ENCODE data around the gene SRGAP1.

Gene SRGAP1

GRCh38 chr12:64172143-64172970 is 327.9 kb downstream of the SRGAP1 start:
- peaks cover 13% of the 10 kb centered on the region for H3K4me1 ChIP-seq (ENCODE audit: control insufficient read depth, low read depth, low read length)
- no peaks in the 10 kb centered on the region for H3K36me3 ChIP-seq (ENCODE audit: control insufficient read depth, low read depth, low read length)
- no peak overlapping the region for H3K9ac ChIP-seq (ENCODE audit: low read length)
- H3K4me3 ChIP-seq (ENCODE audit: low read length) = no peak overlapping the region
- no peaks in the 10 kb centered on the region for H3K9me3 ChIP-seq (ENCODE audit: control insufficient read depth, low read depth, low read length)
- no peak overlapping the region for H3K27ac ChIP-seq (ENCODE audit: low read length)
- no peaks in the 10 kb centered on the region for H3K27me3 ChIP-seq (ENCODE audit: control insufficient read depth, insufficient read depth, low read length)

- H3K27me3 ChIP-seq (ENCODE audit: control insufficient read depth, insufficient read depth, low read length) = no peaks in the 10 kb centered on the region
- H3K4me1 ChIP-seq (ENCODE audit: control insufficient read depth, low read depth, low read length) = peaks cover 13% of the 10 kb centered on the region
- no peak overlapping the region for H3K9ac ChIP-seq (ENCODE audit: low read length)
- H3K4me3 ChIP-seq (ENCODE audit: low read length) = no peak overlapping the region
- H3K36me3 ChIP-seq (ENCODE audit: control insufficient read depth, low read depth, low read length) = no peaks in the 10 kb centered on the region
- no peaks in the 10 kb centered on the region for H3K9me3 ChIP-seq (ENCODE audit: control insufficient read depth, low read depth, low read length)
- H3K27ac ChIP-seq (ENCODE audit: low read length) = no peak overlapping the region
Measured at GRCh38 chr12:64173456-64173855, 329.0 kb downstream of the SRGAP1 start.

- Histone ChIP-seq H3K9ac (ENCODE audit: low read length) (no peak overlapping the region), H3K9me3 (ENCODE audit: control insufficient read depth, low read depth, low read length) (no peaks in the 10 kb centered on the region), H3K4me3 (ENCODE audit: low read length) (no peak overlapping the region), H3K27ac (ENCODE audit: low read length) (no peak overlapping the region), H3K36me3 (ENCODE audit: control insufficient read depth, low read depth, low read length) (no peaks in the 10 kb centered on the region), H3K27me3 (ENCODE audit: control insufficient read depth, insufficient read depth, low read length) (no peaks in the 10 kb centered on the region), H3K4me1 (ENCODE audit: control insufficient read depth, low read depth, low read length) (peaks cover 7% of the 10 kb centered on the region)
Measured at GRCh38 chr12:64175254-64175945, 330.9 kb downstream of the SRGAP1 start.

- no peaks in the 10 kb centered on the region for H3K9me3 ChIP-seq (ENCODE audit: control insufficient read depth, low read depth, low read length)
- no peaks in the 10 kb centered on the region for H3K36me3 ChIP-seq (ENCODE audit: control insufficient read depth, low read depth, low read length)
- no peaks in the 10 kb centered on the region for H3K4me1 ChIP-seq (ENCODE audit: control insufficient read depth, low read depth, low read length)
- no peaks in the 10 kb centered on the region for H3K27me3 ChIP-seq (ENCODE audit: control insufficient read depth, insufficient read depth, low read length)
- H3K27ac ChIP-seq (ENCODE audit: low read length) = no peak overlapping the region
- no peak overlapping the region for H3K9ac ChIP-seq (ENCODE audit: low read length)
- H3K4me3 ChIP-seq (ENCODE audit: low read length) = no peak overlapping the region
Measured at GRCh38 chr12:64177001-64177400, 332.5 kb downstream of the SRGAP1 start.

GRCh38 chr12:64178122-64178521 is 333.6 kb downstream of the SRGAP1 start:
- no peaks in the 10 kb centered on the region for H3K9me3 ChIP-seq (ENCODE audit: control insufficient read depth, low read depth, low read length)
- H3K36me3 ChIP-seq (ENCODE audit: control insufficient read depth, low read depth, low read length) = no peaks in the 10 kb centered on the region
- H3K27ac ChIP-seq (ENCODE audit: low read length) = no peak overlapping the region
- H3K27me3 ChIP-seq (ENCODE audit: control insufficient read depth, insufficient read depth, low read length) = no peaks in the 10 kb centered on the region
- no peak overlapping the region for H3K9ac ChIP-seq (ENCODE audit: low read length)
- H3K4me1 ChIP-seq (ENCODE audit: control insufficient read depth, low read depth, low read length) = no peaks in the 10 kb centered on the region
- H3K4me3 ChIP-seq (ENCODE audit: low read length) = no peak overlapping the region

GRCh38 chr12:64180951-64181350 is 336.5 kb downstream of the SRGAP1 start:
- Histone ChIP-seq H3K9me3 (ENCODE audit: control insufficient read depth, low read depth, low read length) (no peaks in the 10 kb centered on the region), H3K27me3 (ENCODE audit: control insufficient read depth, insufficient read depth, low read length) (no peaks in the 10 kb centered on the region), H3K9ac (ENCODE audit: low read length) (no peak overlapping the region), H3K4me1 (ENCODE audit: control insufficient read depth, low read depth, low read length) (no peaks in the 10 kb centered on the region), H3K4me3 (ENCODE audit: low read length) (no peak overlapping the region), H3K27ac (ENCODE audit: low read length) (no peak overlapping the region), H3K36me3 (ENCODE audit: control insufficient read depth, low read depth, low read length) (no peaks in the 10 kb centered on the region)

GRCh38 chr12:64181430-64182291 is 337.2 kb downstream of the SRGAP1 start:
- H3K27ac ChIP-seq (ENCODE audit: low read length) = no peak overlapping the region
- H3K27me3 ChIP-seq (ENCODE audit: control insufficient read depth, insufficient read depth, low read length) = no peaks in the 10 kb centered on the region
- no peaks in the 10 kb centered on the region for H3K9me3 ChIP-seq (ENCODE audit: control insufficient read depth, low read depth, low read length)
- H3K4me1 ChIP-seq (ENCODE audit: control insufficient read depth, low read depth, low read length) = no peaks in the 10 kb centered on the region
- H3K4me3 ChIP-seq (ENCODE audit: low read length) = no peak overlapping the region
- no peaks in the 10 kb centered on the region for H3K36me3 ChIP-seq (ENCODE audit: control insufficient read depth, low read depth, low read length)
- no peak overlapping the region for H3K9ac ChIP-seq (ENCODE audit: low read length)

GRCh38 chr12:64184216-64184615 is 339.7 kb downstream of the SRGAP1 start:
- H3K9me3 ChIP-seq (ENCODE audit: control insufficient read depth, low read depth, low read length) = no peaks in the 10 kb centered on the region
- no peaks in the 10 kb centered on the region for H3K36me3 ChIP-seq (ENCODE audit: control insufficient read depth, low read depth, low read length)
- H3K4me3 ChIP-seq (ENCODE audit: low read length) = no peak overlapping the region
- H3K27ac ChIP-seq (ENCODE audit: low read length) = no peak overlapping the region
- H3K27me3 ChIP-seq (ENCODE audit: control insufficient read depth, insufficient read depth, low read length) = no peaks in the 10 kb centered on the region
- no peak overlapping the region for H3K9ac ChIP-seq (ENCODE audit: low read length)
- H3K4me1 ChIP-seq (ENCODE audit: control insufficient read depth, low read depth, low read length) = no peaks in the 10 kb centered on the region

- Histone ChIP-seq H3K9ac (ENCODE audit: low read length) (no peak overlapping the region), H3K4me3 (ENCODE audit: low read length) (no peak overlapping the region), H3K4me1 (ENCODE audit: control insufficient read depth, low read depth, low read length) (no peaks in the 10 kb centered on the region), H3K9me3 (ENCODE audit: control insufficient read depth, low read depth, low read length) (no peaks in the 10 kb centered on the region), H3K27me3 (ENCODE audit: control insufficient read depth, insufficient read depth, low read length) (no peaks in the 10 kb centered on the region), H3K36me3 (ENCODE audit: control insufficient read depth, low read depth, low read length) (no peaks in the 10 kb centered on the region), H3K27ac (ENCODE audit: low read length) (no peak overlapping the region)
Measured at GRCh38 chr12:64186789-64187188, 342.3 kb downstream of the SRGAP1 start.

- H3K9ac ChIP-seq (ENCODE audit: low read length) = no peak overlapping the region
- no peak overlapping the region for H3K4me3 ChIP-seq (ENCODE audit: low read length)
- no peak overlapping the region for H3K27ac ChIP-seq (ENCODE audit: low read length)
- H3K9me3 ChIP-seq (ENCODE audit: control insufficient read depth, low read depth, low read length) = no peaks in the 10 kb centered on the region
- H3K27me3 ChIP-seq (ENCODE audit: control insufficient read depth, insufficient read depth, low read length) = no peaks in the 10 kb centered on the region
- H3K36me3 ChIP-seq (ENCODE audit: control insufficient read depth, low read depth, low read length) = no peaks in the 10 kb centered on the region
- H3K4me1 ChIP-seq (ENCODE audit: control insufficient read depth, low read depth, low read length) = no peaks in the 10 kb centered on the region
Measured at GRCh38 chr12:64187370-64187769, 342.9 kb downstream of the SRGAP1 start.

- H3K27ac ChIP-seq (ENCODE audit: low read length) = no peak overlapping the region
- H3K4me3 ChIP-seq (ENCODE audit: low read length) = no peak overlapping the region
- no peak overlapping the region for H3K9ac ChIP-seq (ENCODE audit: low read length)
- no peaks in the 10 kb centered on the region for H3K9me3 ChIP-seq (ENCODE audit: control insufficient read depth, low read depth, low read length)
- no peaks in the 10 kb centered on the region for H3K36me3 ChIP-seq (ENCODE audit: control insufficient read depth, low read depth, low read length)
- H3K4me1 ChIP-seq (ENCODE audit: control insufficient read depth, low read depth, low read length) = no peaks in the 10 kb centered on the region
- no peaks in the 10 kb centered on the region for H3K27me3 ChIP-seq (ENCODE audit: control insufficient read depth, insufficient read depth, low read length)
Measured at GRCh38 chr12:64187794-64188193, 343.3 kb downstream of the SRGAP1 start.
